ENCODE data around the gene NUP85.

The NUP85 gene

GRCh38 chr17:75173526-75173925 lies 32.0 kb upstream of the NUP85 start:
- no peak for TF ChIP-seq CTCF (IDR thresholded peaks at IDR 0.05; ENCODE audit: low read depth, low read length)

GRCh38 chr17:75174996-75175395 lies 30.5 kb upstream of the NUP85 start:
- TF ChIP-seq CTCF (IDR thresholded peaks at IDR 0.05; ENCODE audit: low read depth, low read length) = no peak
- H3K4me3 ChIP-seq (ENCODE audit: low read depth, low read length) = no peak overlapping the region

More at GRCh38 chr17:75173526-75173925, 32.0 kb upstream of the NUP85 start:
- no peak overlapping the region for H3K4me3 ChIP-seq (ENCODE audit: low read depth, low read length)

- H3K4me3 ChIP-seq (ENCODE audit: low read depth, low read length) = no peak overlapping the region
- no peak for TF ChIP-seq CTCF (IDR thresholded peaks at IDR 0.05; ENCODE audit: low read depth, low read length)
Observed at GRCh38 chr17:75176625-75177024, 28.9 kb upstream of the NUP85 start.

GRCh38 chr17:75178453-75178852 lies 27.0 kb upstream of the NUP85 start:
- H3K4me3 ChIP-seq (ENCODE audit: low read depth, low read length) = no peak overlapping the region
- no peak for TF ChIP-seq CTCF (IDR thresholded peaks at IDR 0.05; ENCODE audit: low read depth, low read length)

- peak overlapping the region; percentile 98 for H3K4me3 ChIP-seq (ENCODE audit: low read depth, low read length)
- no peak for TF ChIP-seq CTCF (IDR thresholded peaks at IDR 0.05; ENCODE audit: low read depth, low read length)
Observed at GRCh38 chr17:75181110-75181509, 24.4 kb upstream of the NUP85 start.

- TF ChIP-seq CTCF (IDR thresholded peaks at IDR 0.05; ENCODE audit: low read depth, low read length) = no peak
Observed at GRCh38 chr17:75181608-75182318, 23.7 kb upstream of the NUP85 start.

GRCh38 chr17:75182319-75182568 lies 23.2 kb upstream of the NUP85 start:
- TF ChIP-seq CTCF (IDR thresholded peaks at IDR 0.05; ENCODE audit: low read depth, low read length) = no peak
- H3K4me3 ChIP-seq (ENCODE audit: low read depth, low read length) = peak overlapping the region; percentile 98

More at GRCh38 chr17:75181608-75182318, 23.7 kb upstream of the NUP85 start:
- H3K4me3 ChIP-seq (ENCODE audit: low read depth, low read length) = peak overlapping the region; percentile 98
